ENCODE results near the gene SKP1.
A peak's percentile ranks its signal among the peaks of the same experiment; 100 is the strongest.

Gene SKP1

DNA sequence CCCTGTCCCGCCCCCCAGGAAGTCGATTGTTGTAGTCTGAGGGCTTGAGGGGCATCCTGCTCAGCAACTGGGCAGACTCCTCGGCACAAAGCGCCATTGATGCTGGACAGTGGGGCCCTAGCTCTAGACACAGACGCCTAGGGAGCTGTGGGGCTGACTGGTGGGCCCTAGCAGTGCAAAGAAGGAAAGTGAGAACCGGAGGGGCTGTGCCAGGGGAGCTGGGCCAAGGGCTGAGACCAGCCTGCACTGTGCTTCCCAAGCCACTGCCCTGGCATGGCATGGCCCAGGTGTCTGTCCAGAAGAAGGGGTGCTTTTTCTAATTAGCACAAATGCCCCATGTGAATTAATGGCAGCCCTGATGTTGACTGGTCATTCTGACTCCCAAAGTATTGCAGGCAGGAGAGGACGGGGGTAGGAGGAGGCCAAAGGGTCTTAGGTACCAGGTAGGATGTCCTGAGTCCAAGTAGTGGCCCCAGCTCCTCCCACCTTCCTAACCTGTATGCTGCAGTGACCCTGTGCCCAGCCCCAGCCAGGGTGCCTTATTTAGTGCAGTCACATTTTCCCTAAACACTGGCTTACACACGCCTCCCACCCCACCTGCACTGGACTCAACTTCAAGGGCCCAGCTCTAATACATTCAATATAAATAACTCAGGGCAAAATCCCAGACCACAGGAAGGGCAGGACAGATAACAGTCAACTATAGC is 46.4 kb downstream of the SKP1 start:
- DNase-seq (ENCODE audit: low read depth in 2 of 2): no peak

DNA sequence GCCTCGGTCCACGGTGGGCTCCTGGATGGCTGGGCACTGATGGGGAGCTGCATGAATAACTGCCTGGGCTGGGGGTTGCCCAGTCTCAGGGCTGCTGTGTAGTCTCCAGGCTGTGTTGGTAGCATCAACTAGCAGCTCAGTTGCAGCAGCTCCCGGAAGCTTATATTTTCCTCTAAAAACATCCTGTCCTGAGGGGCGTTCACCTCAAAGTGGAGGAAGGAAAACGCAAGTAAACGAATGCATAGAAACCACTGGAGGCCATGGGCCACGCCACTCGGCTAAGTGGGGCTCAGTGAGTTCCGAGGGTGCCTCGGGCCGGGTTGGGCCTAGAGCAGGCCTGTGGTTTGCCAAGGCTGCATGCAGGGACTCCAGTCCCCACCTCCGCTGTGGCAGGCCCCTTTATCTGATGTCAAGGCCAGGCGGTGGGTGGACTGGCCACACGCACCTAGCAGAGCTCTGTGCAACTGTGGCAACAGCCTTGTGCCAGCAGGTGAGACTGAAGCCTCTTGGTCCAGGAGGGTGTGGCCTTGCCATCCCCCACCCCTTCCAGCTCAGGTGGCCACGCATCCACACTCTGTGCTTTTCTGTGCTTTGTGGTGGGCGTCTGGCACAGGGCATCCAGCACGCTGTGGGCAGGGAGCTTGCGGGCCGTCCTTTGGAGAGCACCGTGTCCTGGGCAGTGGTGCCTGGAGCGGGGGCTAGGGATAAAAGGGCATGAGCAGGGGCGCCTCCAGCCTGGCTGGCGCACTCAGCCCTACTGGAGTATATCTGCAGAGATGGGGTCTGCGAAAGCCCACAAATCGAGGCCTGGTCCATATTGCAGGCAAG is 47.1 kb downstream of the SKP1 start:
- DNase-seq (ENCODE audit: low read depth in 2 of 2): no peak

GRCh38 chr5:134128648-134128995 is 48.1 kb downstream of the SKP1 start:
- DNase-seq (ENCODE audit: low read depth in 2 of 2): no peak

- no peak for DNase-seq (ENCODE audit: low read depth in 2 of 2)
Observed at GRCh38 chr5:134127988-134128647, 48.6 kb downstream of the SKP1 start.

GRCh38 chr5:134127376-134127861 is 49.3 kb downstream of the SKP1 start:
- no peak for DNase-seq (ENCODE audit: low read depth in 2 of 2)

DNA sequence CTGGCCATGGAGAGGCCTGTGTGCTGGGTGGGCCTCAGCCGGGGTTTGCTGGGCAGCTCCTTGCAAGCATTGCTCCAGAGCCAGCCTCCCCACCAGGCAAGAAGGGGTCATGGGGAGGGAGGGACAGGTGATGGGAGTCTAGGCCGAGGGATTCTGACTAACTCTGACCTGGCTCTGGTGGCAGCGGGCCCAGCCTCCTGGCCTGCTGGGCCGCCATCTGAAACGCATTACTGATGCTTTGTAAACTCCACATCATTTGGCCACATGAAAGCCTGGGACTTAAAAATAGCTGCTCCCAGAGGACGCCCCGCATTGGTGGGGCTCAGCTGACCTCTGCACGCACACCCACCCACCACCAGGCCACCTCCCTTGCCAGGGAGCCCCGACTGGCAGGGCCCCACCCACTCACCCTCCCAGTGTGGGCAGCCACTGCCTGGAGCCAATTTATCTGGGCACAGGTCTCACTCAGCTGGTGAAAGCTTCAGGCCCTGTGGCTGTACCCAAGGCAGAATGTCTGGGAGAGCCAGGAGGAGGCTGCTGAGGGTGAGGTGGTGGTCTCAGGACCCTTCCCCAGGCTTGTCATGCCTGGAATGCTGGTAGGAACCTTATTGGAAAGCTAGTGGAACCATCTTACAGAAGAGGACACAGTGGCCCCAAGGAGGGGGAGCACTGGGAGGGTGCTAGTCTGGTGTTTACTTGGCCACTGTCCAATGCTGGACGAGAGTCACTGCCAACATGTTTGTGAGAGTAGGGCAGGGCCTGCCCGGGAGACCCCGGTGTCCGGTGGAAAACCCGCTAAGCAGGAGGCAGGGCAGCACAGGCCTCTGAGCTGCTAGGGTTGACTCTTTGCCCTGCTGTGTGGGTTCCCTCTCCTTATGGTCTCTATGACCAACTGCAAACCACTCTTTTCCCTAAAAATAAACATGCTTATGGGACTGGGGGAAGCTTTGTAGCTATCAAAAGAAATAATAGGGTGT is 51.4 kb downstream of the SKP1 start:
- no peak for DNase-seq (ENCODE audit: low read depth in 2 of 2)

DNA sequence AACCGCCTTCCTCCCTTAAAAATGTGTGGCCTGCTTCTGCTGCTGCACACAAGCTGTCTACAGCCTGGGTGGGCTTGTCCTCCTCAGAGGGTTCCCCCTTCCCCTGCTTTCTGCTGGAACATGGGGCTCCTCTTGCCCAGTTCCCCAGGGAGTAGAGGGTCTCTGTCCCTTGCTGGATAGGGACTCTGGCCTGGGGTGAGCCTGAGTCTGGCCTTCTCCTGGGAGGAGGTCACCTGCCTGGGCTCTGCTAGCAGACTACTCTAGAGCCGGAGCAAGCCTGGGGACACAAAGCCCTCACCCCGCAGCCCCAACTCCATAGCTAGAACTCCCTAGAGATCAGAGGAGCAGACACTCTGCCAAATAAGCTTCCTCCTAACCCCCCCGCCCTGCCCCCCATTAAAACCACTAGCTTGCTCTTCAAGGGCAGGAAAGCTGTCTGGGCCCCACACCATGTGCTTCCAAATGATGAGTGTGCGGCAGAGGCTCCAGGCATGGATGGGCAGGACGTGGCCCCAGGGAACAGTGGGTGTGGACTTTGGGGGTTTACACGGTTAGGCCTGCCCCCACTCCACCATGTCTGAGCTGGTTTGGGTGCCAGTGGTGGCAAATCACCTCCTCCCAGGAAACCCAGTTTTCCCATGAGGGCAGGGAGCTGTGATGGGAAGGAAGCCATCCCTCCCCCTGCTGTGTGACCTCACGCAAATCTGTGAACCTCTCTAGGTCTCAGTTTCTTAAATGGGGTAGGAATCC is 52.3 kb downstream of the SKP1 start:
- DNase-seq (ENCODE audit: low read depth in 2 of 2): no peak

- DNase-seq (ENCODE audit: low read depth in 2 of 2): no peak
Observed at GRCh38 chr5:134123360-134123759, 53.4 kb downstream of the SKP1 start.

DNA sequence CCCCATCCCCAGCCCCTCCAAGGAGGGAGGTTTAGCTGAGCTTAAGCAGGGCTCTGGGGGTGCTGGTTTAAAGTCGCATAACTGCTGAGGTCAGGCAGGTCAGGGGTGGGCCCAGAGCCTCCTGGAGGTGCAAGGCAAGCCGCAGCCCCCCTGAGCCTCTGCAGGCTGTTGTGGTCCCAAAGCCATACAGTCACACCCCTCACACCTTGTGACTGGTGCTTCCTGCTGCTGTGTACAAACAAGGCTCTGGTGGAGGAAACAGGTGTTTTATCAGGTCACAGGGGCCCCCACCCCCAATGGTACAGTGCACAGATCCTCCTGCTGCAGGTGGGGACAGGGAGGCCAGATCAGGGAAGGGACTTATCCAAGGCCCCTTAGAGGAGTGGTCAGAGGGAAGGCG is 54.2 kb downstream of the SKP1 start:
- DNase-seq (ENCODE audit: low read depth in 2 of 2): no peak

GRCh38 chr5:134120386-134121138 is 56.2 kb downstream of the SKP1 start:
- DNase-seq (ENCODE audit: low read depth in 2 of 2): no peak

DNA sequence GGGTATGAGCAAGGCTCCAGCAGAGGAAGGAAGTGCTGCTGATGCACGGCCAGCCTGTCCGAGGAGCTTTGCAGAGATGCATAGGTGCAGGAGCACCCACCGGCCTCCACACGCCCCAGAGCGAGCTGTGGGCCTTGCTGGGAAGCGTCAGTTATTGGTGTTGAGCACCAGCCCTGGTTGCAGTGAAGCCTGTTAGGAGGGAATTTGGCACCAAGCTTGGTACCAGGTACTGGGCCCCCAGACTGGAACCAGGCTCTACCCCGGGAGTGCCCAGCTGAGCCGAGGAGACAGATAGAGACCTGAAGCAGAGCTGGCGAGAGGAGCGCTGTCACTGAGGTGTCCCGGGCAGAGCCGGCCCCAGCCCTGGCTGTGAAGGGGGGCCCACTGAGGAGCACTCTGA is 57.0 kb downstream of the SKP1 start:
- no peak for DNase-seq (ENCODE audit: low read depth in 2 of 2)

DNA sequence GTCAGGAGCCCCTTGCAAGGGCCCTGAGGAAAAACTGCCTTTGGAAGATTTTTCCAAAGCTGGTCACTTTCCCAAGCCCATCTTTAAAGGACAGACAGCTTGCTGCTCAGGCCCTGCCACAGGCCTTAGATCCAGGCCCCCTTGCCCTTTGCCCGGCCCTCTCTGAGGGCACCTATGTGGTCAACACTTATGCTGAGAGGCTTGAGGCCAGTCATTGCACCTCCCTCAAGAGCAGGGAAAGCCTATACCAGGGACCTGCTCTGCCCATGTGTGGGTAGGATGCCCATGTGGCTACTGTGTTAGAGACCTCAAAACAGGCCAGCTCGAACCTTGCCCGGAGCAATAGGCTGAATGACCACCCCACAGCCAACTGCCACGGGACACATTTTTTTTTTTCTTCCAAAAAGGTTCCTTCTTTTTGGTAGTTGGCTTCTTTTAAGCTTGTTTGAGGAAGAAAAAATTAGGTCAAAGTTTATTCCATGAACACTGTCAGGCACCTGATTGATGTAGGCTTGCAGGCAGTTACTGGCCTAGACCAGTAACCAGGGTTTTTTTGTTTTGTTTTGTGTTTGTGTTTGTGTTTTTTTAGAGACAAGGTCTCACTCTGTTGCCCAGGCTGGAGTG is 58.4 kb downstream of the SKP1 start:
- no peak for DNase-seq (ENCODE audit: low read depth in 2 of 2)

GRCh38 chr5:134116789-134117761 is 59.7 kb downstream of the SKP1 start:
- no peak for DNase-seq (ENCODE audit: low read depth in 2 of 2)

DNA sequence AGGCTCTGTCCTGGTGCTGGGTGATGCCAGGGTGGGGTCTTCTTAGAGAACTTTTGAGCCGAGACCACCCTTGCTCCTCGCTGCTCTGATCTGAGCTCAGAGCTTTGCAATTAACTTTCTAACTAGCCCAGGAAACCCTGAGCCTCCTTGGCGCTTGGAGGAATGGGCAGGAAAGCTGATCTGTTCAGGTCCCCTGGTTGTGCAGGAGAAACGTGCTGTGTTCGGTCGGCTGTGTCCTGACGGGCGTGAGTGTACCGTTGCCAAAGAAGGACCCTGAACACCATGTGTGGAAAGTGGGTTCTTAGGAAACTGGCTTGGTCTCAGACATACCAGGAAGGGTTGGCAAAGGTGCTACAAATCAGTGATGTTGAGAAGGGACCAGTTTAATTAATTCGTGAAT is 60.5 kb downstream of the SKP1 start:
- DNase-seq (ENCODE audit: low read depth in 2 of 2): no peak

- no peak for DNase-seq (ENCODE audit: low read depth in 2 of 2)
Observed at GRCh38 chr5:134115806-134116175, 61.0 kb downstream of the SKP1 start.

GRCh38 chr5:134114886-134115805 is 61.6 kb downstream of the SKP1 start:
- peak; percentile 59 to 65 for DNase-seq (ENCODE audit: low read depth in 2 of 2)

All from activated CD4-positive, alpha-beta T cell treated with anti-CD3 and anti-CD28 coated beads for 24 hours (primary cell).